Measurements from ENCODE around the gene ACE.

ACE gene

GRCh38 chr17:63511331-63511730 is 34.5 kb downstream of the ACE start:
- FAIRE-seq (no peak), DNase-seq (ENCODE audit: extremely low spot score, insufficient read length, low read depth) (no peak)

- DNase-seq (ENCODE audit: extremely low spot score, insufficient read length, low read depth) (no peak), FAIRE-seq (no peak)
These were observed 35.5 kb downstream of the ACE start for GRCh38 chr17:63512388-63512787.

DNA sequence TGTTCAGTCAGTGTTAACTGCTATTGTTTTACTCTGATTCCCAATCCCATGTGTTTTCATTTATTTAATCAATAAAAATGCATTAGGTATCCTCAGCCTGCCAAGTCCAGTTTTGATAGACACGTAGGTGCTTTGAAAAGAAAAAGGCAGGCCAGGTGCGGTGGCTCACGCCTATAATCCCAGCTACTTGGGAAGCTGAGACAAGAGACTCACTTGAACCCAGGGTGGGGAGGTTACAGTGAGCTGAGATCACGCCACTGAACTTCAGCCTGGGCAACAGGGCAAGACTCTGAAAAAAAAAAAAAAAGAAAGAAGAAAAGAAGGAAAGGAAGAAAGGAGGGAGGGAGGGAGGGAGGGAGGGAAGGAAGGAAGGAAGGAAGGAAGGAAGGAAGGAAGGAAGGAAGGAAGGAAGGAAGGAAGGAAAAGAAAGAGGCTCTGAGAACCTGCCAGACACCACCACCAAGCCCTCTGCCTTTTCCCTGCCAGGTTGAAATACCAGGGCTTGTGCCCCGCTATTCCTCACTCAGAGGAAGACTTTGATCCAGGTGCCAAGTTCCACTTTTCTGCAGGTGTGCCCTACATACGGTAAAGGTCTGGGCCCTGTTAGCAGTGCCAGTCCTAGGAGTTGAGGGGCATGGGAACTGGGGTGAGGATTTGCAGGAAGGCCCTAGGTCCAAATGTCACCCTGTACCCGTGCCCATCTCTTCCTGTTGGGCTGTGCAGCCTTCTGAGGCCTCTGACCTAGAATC is 36.2 kb downstream of the ACE start:
- DNase-seq (ENCODE audit: extremely low spot score, insufficient read length, low read depth) (no peak), FAIRE-seq (no peak)

GRCh38 chr17:63514477-63514876 is 37.6 kb downstream of the ACE start:
- FAIRE-seq, result no peak
- no peak for DNase-seq (ENCODE audit: extremely low spot score, insufficient read length, low read depth)

- DNase-seq (ENCODE audit: extremely low spot score, insufficient read length, low read depth), result no peak
- no peak for FAIRE-seq
These were observed 38.1 kb downstream of the ACE start for GRCh38 chr17:63514974-63515373.

- FAIRE-seq (no peak), DNase-seq (ENCODE audit: extremely low spot score, insufficient read length, low read depth) (no peak)
These were observed 38.6 kb downstream of the ACE start for GRCh38 chr17:63515426-63515825.

GRCh38 chr17:63516910-63517824 is 40.3 kb downstream of the ACE start:
- DNase-seq (ENCODE audit: extremely low spot score, insufficient read length, low read depth), result no peak

GRCh38 chr17:63517825-63518534 is 41.1 kb downstream of the ACE start:
- no peak for FAIRE-seq
- no peak for DNase-seq (ENCODE audit: extremely low spot score, insufficient read length, low read depth)

More at GRCh38 chr17:63516910-63517824, 40.3 kb downstream of the ACE start:
- no peak for FAIRE-seq

GRCh38 chr17:63519116-63519881 is 42.4 kb downstream of the ACE start:
- FAIRE-seq (no peak), DNase-seq (ENCODE audit: extremely low spot score, insufficient read length, low read depth) (no peak)

GRCh38 chr17:63519972-63520882 is 43.4 kb downstream of the ACE start:
- DNase-seq (ENCODE audit: extremely low spot score, insufficient read length, low read depth), result no peak
- FAIRE-seq, result no peak

GRCh38 chr17:63523253-63523855 is 46.5 kb downstream of the ACE start, which contains the start of gene KCNH6:
Gene KCNH6 (plus strand): TSS chr17:63523358. CDS start chr17:63523414, 56 bp downstream.
- no peak for DNase-seq (ENCODE audit: extremely low spot score, insufficient read length, low read depth)
- FAIRE-seq, result no peak

DNA sequence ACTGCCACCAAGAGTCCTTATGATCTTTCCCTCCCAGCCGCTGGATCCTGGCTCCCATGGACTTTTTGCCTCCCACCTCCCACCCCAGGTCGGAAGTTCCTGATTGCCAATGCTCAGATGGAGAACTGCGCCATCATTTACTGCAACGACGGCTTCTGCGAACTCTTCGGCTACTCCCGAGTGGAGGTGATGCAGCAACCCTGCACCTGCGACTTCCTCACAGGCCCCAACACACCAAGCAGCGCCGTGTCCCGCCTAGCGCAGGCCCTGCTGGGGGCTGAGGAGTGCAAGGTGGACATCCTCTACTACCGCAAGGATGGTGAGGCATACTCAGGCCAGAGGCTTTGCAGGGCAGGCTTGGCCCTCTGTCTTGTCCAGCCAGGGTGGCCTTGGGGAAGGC is 47.2 kb downstream of the ACE start:
- FAIRE-seq, result no peak

DNA sequence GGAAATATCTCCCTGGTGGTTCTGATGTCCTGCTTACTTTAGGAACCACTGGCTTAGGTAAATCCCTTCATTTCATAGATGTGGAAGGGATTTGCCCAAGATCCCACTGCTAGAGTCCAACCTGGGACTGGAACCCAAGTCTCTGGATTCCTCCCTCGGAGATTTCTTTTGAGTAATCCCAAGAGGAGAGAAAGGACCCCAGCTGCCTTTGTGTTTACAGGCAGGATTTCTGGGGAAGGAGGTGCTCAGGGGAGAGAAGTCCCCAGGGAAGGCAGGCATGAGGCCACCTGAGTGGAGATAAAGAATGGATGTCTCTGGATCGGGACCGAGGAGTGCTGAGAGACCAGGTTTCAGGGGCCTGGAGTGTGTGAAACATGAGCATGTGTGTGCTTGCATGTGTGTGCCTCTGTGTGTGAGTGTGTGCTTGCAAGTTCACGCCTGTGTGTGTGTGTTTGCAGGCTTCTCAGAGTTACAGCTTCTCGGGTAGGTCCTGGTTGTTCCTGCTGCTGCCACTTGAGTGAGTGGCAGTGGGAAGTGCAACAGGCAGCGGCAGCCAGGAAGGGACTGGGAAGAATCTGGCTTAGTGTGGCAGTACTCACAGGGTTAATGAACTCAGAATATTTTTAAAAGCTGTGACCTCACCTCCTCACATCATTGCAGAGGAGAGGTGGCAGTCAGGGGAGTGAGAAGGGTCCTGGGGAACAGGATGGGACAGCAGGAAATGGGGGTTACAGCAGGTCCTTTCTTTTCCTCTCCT is 48.5 kb downstream of the ACE start:
- no peak for FAIRE-seq

More for the DNA sequence above, 47.2 kb downstream of the ACE start:
- DNase-seq (ENCODE audit: extremely low spot score, insufficient read length, low read depth), result no peak

DNA sequence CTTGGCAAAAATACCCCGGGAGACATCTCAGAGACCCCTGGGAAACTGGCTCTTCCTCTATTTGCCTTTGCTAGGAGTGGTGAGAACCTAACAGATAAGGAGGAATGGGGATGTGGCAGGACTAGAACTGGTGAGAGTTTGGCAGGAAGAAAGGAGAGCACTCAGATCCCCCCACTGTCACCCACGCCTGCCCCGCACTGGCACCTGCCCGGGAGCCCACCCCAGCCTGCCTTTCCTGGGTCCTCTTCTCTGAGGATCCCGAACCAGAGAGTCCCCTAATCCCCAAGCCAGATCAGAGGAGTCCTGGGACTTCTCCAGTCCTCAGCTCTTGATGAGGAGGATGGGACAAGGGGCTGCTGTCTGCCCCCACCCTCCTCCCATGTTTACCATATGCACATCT is 50.0 kb downstream of the ACE start:
- FAIRE-seq (no peak), DNase-seq (ENCODE audit: extremely low spot score, insufficient read length, low read depth) (no peak)

More for the DNA sequence above, 48.5 kb downstream of the ACE start:
- no peak for DNase-seq (ENCODE audit: extremely low spot score, insufficient read length, low read depth)

DNA sequence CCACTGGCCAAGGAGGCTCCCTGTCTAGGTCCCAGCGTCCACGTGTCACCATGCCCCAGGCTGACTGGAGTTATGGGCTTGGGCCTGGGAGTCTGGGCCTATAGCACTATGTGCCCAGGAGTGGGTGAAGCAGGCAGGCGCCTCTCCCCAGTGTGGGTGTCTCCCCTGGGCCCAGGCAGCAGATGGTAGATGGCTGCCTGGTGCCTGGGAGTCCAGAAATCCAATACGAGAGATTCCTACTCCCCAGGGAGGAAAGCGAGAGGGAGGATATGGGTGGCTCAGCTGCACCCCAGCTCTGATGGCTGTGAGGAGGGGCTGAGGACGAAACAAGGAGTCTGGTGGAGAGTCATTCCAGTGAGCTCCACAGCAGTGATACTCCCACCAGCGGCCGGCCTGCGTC is 51.3 kb downstream of the ACE start:
- DNase-seq (ENCODE audit: extremely low spot score, insufficient read length, low read depth) (no peak), FAIRE-seq (no peak)

- no peak for FAIRE-seq
- no peak for DNase-seq (ENCODE audit: extremely low spot score, insufficient read length, low read depth)
These were observed 53.1 kb downstream of the ACE start for GRCh38 chr17:63529711-63530556.

GRCh38 chr17:63530557-63531021 is 53.7 kb downstream of the ACE start:
- no peak for DNase-seq (ENCODE audit: extremely low spot score, insufficient read length, low read depth)
- FAIRE-seq, result no peak
